ENCODE data around the gene CYP4V2.

CYP4V2 gene

DNA sequence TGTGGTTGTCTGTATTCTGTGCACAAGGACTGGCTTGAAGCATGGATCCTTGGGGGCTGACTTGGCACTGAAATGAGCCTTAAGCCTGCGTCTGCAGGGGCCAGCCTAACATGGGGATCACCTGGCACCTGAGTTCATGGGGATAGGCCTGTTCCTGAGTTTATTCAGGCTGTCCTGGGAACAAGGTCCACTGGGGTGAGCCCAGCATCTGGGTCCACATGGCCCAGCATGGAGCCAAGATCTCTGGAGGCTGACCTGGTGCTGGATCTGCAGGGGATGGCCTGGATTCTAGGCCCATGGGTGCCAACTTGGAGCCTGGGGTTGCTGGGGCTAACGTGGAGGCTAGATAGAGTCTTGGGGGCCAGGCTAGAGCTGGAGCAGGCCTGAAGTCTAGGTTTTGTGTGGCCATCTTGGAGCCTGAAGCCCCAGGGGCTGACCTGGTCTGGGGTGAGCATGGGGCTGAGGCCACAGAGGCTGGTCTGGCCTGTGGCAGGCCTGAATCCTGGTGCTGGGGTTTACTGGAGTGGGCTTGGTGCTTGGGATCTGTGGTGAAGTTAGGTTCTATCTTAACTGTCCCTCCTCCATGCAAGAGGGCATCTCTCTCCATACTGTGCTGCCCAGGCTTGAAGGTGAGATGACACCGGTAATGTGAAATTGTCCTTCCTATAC lies 35.3 kb downstream of the CYP4V2 start:
- no peak for TF ChIP-seq CTCF (IDR thresholded peaks at IDR 0.05; ENCODE audit: insufficient read depth, low read depth, low read length, missing control alignments)
- no peak overlapping the region for H3K4me3 ChIP-seq (ENCODE audit: low read length)
- no peak for DNase-seq (ENCODE audit: low read depth)

DNA sequence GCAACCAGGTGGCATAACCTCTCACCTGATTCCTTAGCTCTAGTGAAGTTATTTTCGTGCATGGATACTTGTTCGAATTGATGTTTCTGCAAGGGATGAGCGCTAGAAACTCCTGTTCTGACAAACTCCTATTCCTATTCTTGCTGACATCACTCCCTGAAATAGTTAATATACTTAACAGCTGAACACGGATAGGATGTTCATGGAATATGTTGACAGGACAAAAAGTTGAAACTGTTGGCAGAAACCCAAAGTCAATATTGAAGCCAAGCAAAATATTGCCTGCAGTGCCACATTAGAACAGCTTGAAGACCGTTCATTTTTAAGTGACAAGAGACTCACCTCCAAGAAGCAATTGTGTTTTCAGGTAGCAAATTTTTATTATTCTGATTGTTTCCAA lies 35.9 kb downstream of the CYP4V2 start, which contains the start of gene KLKB1:
KLKB1 (plus strand) TSS at position 287 of the 400 bp plus-strand sequence. CDS start 689 bp downstream, outside the sequence.
- DNase-seq (ENCODE audit: low read depth) = no peak
- H3K4me3 ChIP-seq (ENCODE audit: low read length) = no peak within 1 kb of the TSS
- TF ChIP-seq CTCF (IDR thresholded peaks at IDR 0.05; ENCODE audit: insufficient read depth, low read depth, low read length, missing control alignments) = no peak

- no peak for DNase-seq (ENCODE audit: low read depth)
- no peak overlapping the region for H3K4me3 ChIP-seq (ENCODE audit: low read length)
- no peak for TF ChIP-seq CTCF (IDR thresholded peaks at IDR 0.05; ENCODE audit: insufficient read depth, low read depth, low read length, missing control alignments)
Measured at GRCh38 chr4:186227744-186228513, 36.6 kb downstream of the CYP4V2 start.

GRCh38 chr4:186228514-186228894 lies 37.1 kb downstream of the CYP4V2 start:
- no peak overlapping the region for H3K4me3 ChIP-seq (ENCODE audit: low read length)
- DNase-seq (ENCODE audit: low read depth) = no peak
- no peak for TF ChIP-seq CTCF (IDR thresholded peaks at IDR 0.05; ENCODE audit: insufficient read depth, low read depth, low read length, missing control alignments)

- DNase-seq (ENCODE audit: low read depth) = no peak
- H3K4me3 ChIP-seq (ENCODE audit: low read length) = no peak overlapping the region
- no peak for TF ChIP-seq CTCF (IDR thresholded peaks at IDR 0.05; ENCODE audit: insufficient read depth, low read depth, low read length, missing control alignments)
Measured at GRCh38 chr4:186234367-186234766, 43.0 kb downstream of the CYP4V2 start.

DNA sequence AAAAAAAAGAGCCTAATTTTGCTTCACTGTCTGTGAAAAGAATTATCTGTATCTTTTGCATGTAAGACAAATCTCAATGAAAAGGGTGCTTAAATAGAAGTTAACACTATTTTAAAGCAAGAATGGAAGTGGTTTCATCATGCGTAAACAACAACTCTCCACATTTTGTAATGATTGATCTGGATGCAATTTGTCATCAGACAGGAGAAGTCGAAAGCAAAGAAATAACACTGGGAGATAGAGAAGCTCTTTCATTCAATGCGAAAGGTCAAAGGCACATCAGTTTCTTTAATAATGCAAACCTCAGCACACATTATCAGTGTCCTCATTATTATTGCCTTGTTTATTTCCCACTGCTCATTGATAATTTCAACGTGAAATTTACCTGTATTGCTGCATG lies 44.8 kb downstream of the CYP4V2 start:
- TF ChIP-seq CTCF (IDR thresholded peaks at IDR 0.05; ENCODE audit: insufficient read depth, low read depth, low read length, missing control alignments) = no peak
- no peak overlapping the region for H3K4me3 ChIP-seq (ENCODE audit: low read length)
- DNase-seq (ENCODE audit: low read depth) = no peak
